HUES64 (cell line): ENCODE measurements around the gene PCSK5.

Experiments used
- H3K27ac ChIP-seq: 2 replicates; pipeline ENCODE4 v1.7.0; 2013; ENCODE audit warnings: low read depth, low read length, inconsistent platforms
- H3K27me3 ChIP-seq: 2 replicates; pipeline ENCODE4 v1.6.1; 2013; ENCODE audit warnings: mild to moderate bottlenecking, low read length; ENCODE audit not compliant: insufficient read depth
- H3K36me3 ChIP-seq: 2 replicates; pipeline ENCODE4 v1.6.1; 2013; ENCODE audit warnings: mild to moderate bottlenecking, low read length; ENCODE audit not compliant: insufficient read depth
- H3K4me1 ChIP-seq: 2 replicates; pipeline ENCODE4 v1.6.1; 2013; ENCODE audit warnings: mild to moderate bottlenecking, low read length, moderate library complexity; ENCODE audit not compliant: insufficient read depth
- H3K4me3 ChIP-seq: 2 replicates; pipeline ENCODE4 v1.5.1; 2013; ENCODE audit warnings: mild to moderate bottlenecking, low read length, moderate library complexity
- H3K9ac ChIP-seq: 2 replicates; pipeline ENCODE4 v1.6.1; 2013; ENCODE audit warnings: mild to moderate bottlenecking, low read depth, low read length
- H3K9me3 ChIP-seq: 2 replicates; pipeline ENCODE4 v1.6.1; 2013; ENCODE audit warnings: low read depth, low read length; ENCODE audit not compliant: insufficient read depth
- WGBS: fragments of 150-250, 120-280 bp; methylation state at CpG from one replicate; pipeline ENCODE4 v1.1.7; 2013; ENCODE audit warnings: missing lambda C conversion rate; 5-methylcytosine and 5-hydroxymethylcytosine counted together

PCSK5 gene

GRCh38 chr9:76218117-76218885 lies 327.8 kb downstream of the PCSK5 start:
- Histone ChIP-seq H3K27me3 (no peaks in the 10 kb centered on the region), H3K9me3 (no peaks in the 10 kb centered on the region), H3K9ac (no peak overlapping the region), H3K4me1 (peaks cover 16% of the 10 kb centered on the region; the same call in 1 of the 2 replicates), H3K27ac (no peak overlapping the region), H3K36me3 (no peaks in the 10 kb centered on the region), H3K4me3 (no peak overlapping the region)
- WGBS: 92% methylated on average over 9 of the region's 9 CpGs

- Histone ChIP-seq H3K36me3 (no peaks in the 10 kb centered on the region), H3K4me1 (peaks cover 16% of the 10 kb centered on the region; the same call in 1 of the 2 replicates), H3K4me3 (no peak overlapping the region), H3K27ac (no peak overlapping the region), H3K9me3 (no peaks in the 10 kb centered on the region), H3K27me3 (no peaks in the 10 kb centered on the region), H3K9ac (no peak overlapping the region)
- WGBS: 74% methylated on average over 9 of the region's 9 CpGs
Observed at GRCh38 chr9:76218886-76219445, 328.5 kb downstream of the PCSK5 start.

- Histone ChIP-seq H3K4me3 (no peak overlapping the region), H3K27ac (no peak overlapping the region), H3K36me3 (no peaks in the 10 kb centered on the region), H3K4me1 (peaks cover 16% of the 10 kb centered on the region; the same call in 1 of the 2 replicates), H3K9ac (no peak overlapping the region), H3K9me3 (no peaks in the 10 kb centered on the region), H3K27me3 (no peaks in the 10 kb centered on the region)
- 75% methylated on average over 9 of the region's 11 CpGs for WGBS
Observed at GRCh38 chr9:76219560-76220151, 329.2 kb downstream of the PCSK5 start.

- H3K9me3 ChIP-seq: no peaks in the 10 kb centered on the region
- no peaks in the 10 kb centered on the region for H3K36me3 ChIP-seq
- H3K27me3 ChIP-seq: no peaks in the 10 kb centered on the region
- no peak overlapping the region for H3K27ac ChIP-seq
- no peak overlapping the region for H3K4me3 ChIP-seq
- no peak overlapping the region for H3K9ac ChIP-seq
- 93% methylated on average over 6 of the region's 6 CpGs for WGBS
- H3K4me1 ChIP-seq: peaks cover 13% of the 10 kb centered on the region; the same call in 1 of the 2 replicates
Observed at GRCh38 chr9:76221423-76221822, 330.9 kb downstream of the PCSK5 start.

GRCh38 chr9:76223749-76224340 lies 333.4 kb downstream of the PCSK5 start:
- WGBS: 85% methylated on average over 3 of the region's 3 CpGs
- H3K4me1 ChIP-seq: peaks cover 7% of the 10 kb centered on the region; the same call in 1 of the 2 replicates
- H3K27ac ChIP-seq: no peak overlapping the region
- H3K36me3 ChIP-seq: no peaks in the 10 kb centered on the region
- no peak overlapping the region for H3K4me3 ChIP-seq
- H3K9me3 ChIP-seq: no peaks in the 10 kb centered on the region
- no peak overlapping the region for H3K9ac ChIP-seq
- no peaks in the 10 kb centered on the region for H3K27me3 ChIP-seq

GRCh38 chr9:76227156-76227555 lies 336.7 kb downstream of the PCSK5 start:
- Histone ChIP-seq H3K27me3 (no peaks in the 10 kb centered on the region), H3K4me1 (no peaks in the 10 kb centered on the region), H3K9me3 (no peaks in the 10 kb centered on the region), H3K36me3 (no peaks in the 10 kb centered on the region), H3K27ac (no peak overlapping the region), H3K4me3 (no peak overlapping the region), H3K9ac (no peak overlapping the region)
- 84% methylated on average over 2 of the region's 2 CpGs for WGBS

- no peaks in the 10 kb centered on the region for H3K9me3 ChIP-seq
- no peak overlapping the region for H3K9ac ChIP-seq
- 93% methylated on average over 5 of the region's 5 CpGs for WGBS
- H3K27ac ChIP-seq: no peak overlapping the region
- H3K36me3 ChIP-seq: no peaks in the 10 kb centered on the region
- no peak overlapping the region for H3K4me3 ChIP-seq
- H3K27me3 ChIP-seq: no peaks in the 10 kb centered on the region
- H3K4me1 ChIP-seq: no peaks in the 10 kb centered on the region
Observed at GRCh38 chr9:76231001-76231400, 340.5 kb downstream of the PCSK5 start.

GRCh38 chr9:76232861-76233489 lies 342.5 kb downstream of the PCSK5 start:
- H3K27ac ChIP-seq: no peak overlapping the region
- H3K27me3 ChIP-seq: no peaks in the 10 kb centered on the region
- 89% methylated on average over 7 of the region's 7 CpGs for WGBS
- H3K36me3 ChIP-seq: no peaks in the 10 kb centered on the region
- H3K4me3 ChIP-seq: no peak overlapping the region
- no peaks in the 10 kb centered on the region for H3K9me3 ChIP-seq
- no peak overlapping the region for H3K9ac ChIP-seq
- H3K4me1 ChIP-seq: no peaks in the 10 kb centered on the region

- H3K9ac ChIP-seq: no peak overlapping the region
- WGBS: 78% methylated on average over 1 of the region's 1 CpG
- H3K27ac ChIP-seq: no peak overlapping the region
- H3K27me3 ChIP-seq: no peaks in the 10 kb centered on the region
- H3K4me1 ChIP-seq: no peaks in the 10 kb centered on the region
- H3K36me3 ChIP-seq: no peaks in the 10 kb centered on the region
- H3K9me3 ChIP-seq: no peaks in the 10 kb centered on the region
- H3K4me3 ChIP-seq: no peak overlapping the region
Observed at GRCh38 chr9:76240578-76240977, 350.1 kb downstream of the PCSK5 start.

GRCh38 chr9:76245518-76245917 lies 355.0 kb downstream of the PCSK5 start:
- Histone ChIP-seq H3K27ac (no peak overlapping the region), H3K9me3 (no peaks in the 10 kb centered on the region), H3K4me3 (no peak overlapping the region), H3K4me1 (no peaks in the 10 kb centered on the region), H3K9ac (no peak overlapping the region), H3K36me3 (no peaks in the 10 kb centered on the region), H3K27me3 (no peaks in the 10 kb centered on the region)
- WGBS: 86% methylated on average over 1 of the region's 1 CpG

- Histone ChIP-seq H3K9me3 (no peaks in the 10 kb centered on the region), H3K4me3 (no peak overlapping the region), H3K27me3 (no peaks in the 10 kb centered on the region), H3K27ac (no peak overlapping the region), H3K36me3 (no peaks in the 10 kb centered on the region), H3K9ac (no peak overlapping the region), H3K4me1 (no peaks in the 10 kb centered on the region)
- WGBS: 98% methylated on average over 9 of the region's 9 CpGs
Observed at GRCh38 chr9:76246680-76247079, 356.2 kb downstream of the PCSK5 start.
